Activated naive CD4-positive, alpha-beta T cell treated with anti-CD3 and anti-CD28 coated beads for 36 hours (primary cell): ENCODE data around the gene ORMDL2. TPM values are rescaled to one million over a fixed set of nuclear protein-coding genes. Genes with fewer than 3 reads are reported as not detected.

Source experiments
- CTCF ChIA-PET: fragments of 350-600 bp; sonication (Branson Sonifier 250); formaldehyde crosslinking; loops from one replicate; lab custom pipeline; 2021; ENCODE audit warnings: antibody characterized with exemption; lab: Charles Lee
- DNase-seq: peaks from one replicate; pipeline ENCODE4 v3.0.0-alpha.2; 2020
- H3K27ac Mint-ChIP-seq: one replicate; pipeline ENCODE4 v1.8.0; 2021; ENCODE audit warnings: mild to moderate bottlenecking, mixed read lengths
- H3K27me3 Mint-ChIP-seq: one replicate; pipeline ENCODE4 v1.8.0; 2021; ENCODE audit warnings: low read depth, mixed read lengths
- H3K36me3 Mint-ChIP-seq: one replicate; pipeline ENCODE4 v1.8.0; 2021; ENCODE audit warnings: low read depth, mixed read lengths
- H3K4me1 Mint-ChIP-seq: one replicate; pipeline ENCODE4 v1.8.0; 2021; ENCODE audit warnings: low read depth, mixed read lengths
- H3K4me3 Mint-ChIP-seq: one replicate; pipeline ENCODE4 v1.8.0; 2021; ENCODE audit warnings: mild to moderate bottlenecking, moderate library complexity, mixed read lengths
- H3K9me3 Mint-ChIP-seq: one replicate; pipeline ENCODE4 v1.8.0; 2021; ENCODE audit warnings: mixed read lengths
- intact Hi-C: fragments of 100-400 bp; cut with micrococcal nuclease; formaldehyde crosslinking; loops from one replicate; pipeline ENCODE4 v1.15.1; 2023
- total RNA-seq, 2 experiments: library from RNA; stranded (reverse); gene quantifications; one replicate each; pipeline ENCODE4 v1.2.3, GENCODE V29; 2021

The ORMDL2 gene
- 10 to 100 TPM; 23.8 to 26.4 TPM for total RNA-seq

DNA sequence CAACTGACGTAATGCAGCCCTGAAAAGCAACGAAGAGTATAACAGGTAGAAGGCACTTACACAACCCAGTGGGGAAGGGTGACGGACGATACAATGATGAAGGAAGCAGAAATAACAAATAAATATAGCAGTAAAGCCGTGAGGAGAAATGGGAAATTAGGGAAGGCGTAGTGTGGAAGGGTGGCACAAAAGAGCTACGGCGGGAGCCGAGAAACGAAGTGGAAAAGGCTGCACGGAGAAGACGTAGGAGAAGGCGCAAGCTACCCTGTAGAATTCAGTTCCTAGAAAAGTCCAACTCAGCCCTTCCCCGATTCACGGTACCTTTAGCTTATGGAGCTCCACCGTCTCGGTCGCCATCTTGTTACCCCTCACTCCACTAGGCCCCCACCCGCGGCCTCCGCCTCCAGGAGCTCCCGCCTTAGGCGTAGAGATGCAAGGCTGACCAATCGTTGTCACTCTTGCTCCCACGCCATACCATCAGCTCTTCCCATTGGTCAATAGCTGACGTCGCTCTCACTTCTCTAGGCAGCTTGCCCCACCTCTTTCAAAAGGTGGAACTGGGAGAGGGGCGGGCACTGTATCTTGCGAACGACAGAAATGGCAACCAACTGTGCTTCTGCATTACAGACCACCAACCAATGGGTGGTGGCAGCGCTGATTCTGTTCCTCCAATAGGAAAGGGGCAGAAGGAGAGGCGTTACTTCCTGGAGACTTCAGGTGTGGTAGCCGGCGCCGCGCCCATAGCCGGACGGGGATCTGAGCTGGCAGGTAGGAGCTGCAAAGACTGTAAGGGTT is at the start of gene ORMDL2, which contains the start of gene SARNP:
ORMDL2 (plus strand) TSS at position 697 of the 795 bp plus-strand sequence. CDS start 959 bp downstream, outside the sequence.
SARNP (minus strand) TSS at position 380 of the 795 bp plus-strand sequence; CDS start at position 357, 23 bp downstream.
- Mint-ChIP-seq H3K36me3 (peaks cover 25% of the 10 kb centered on the region), H3K4me3 (no peak within 1 kb of the TSS), H3K27ac (no peak within 1 kb of the TSS), H3K4me1 (peaks cover 43% of the 10 kb centered on the region), H3K9me3 (no peaks in the 10 kb centered on the region), H3K27me3 (no peaks in the 10 kb centered on the region)
- intact Hi-C loops: loop anchor here (1.0 to 5.0 kb wide), 13 partner anchors 12 to 835 kb away; partner anchors contain the start of genes BLOC1S1, DNAJC14, GDF11 and PA2G4
- DNase-seq: peak; percentile 99
- CTCF ChIA-PET: interaction anchor here (0.5 to 2.8 kb wide), 11 partner anchors 12 to 397 kb away, joined by 3 to 13 read pairs (median 4); partner anchors contain the start of genes DNAJC14 and ESYT1

DNA sequence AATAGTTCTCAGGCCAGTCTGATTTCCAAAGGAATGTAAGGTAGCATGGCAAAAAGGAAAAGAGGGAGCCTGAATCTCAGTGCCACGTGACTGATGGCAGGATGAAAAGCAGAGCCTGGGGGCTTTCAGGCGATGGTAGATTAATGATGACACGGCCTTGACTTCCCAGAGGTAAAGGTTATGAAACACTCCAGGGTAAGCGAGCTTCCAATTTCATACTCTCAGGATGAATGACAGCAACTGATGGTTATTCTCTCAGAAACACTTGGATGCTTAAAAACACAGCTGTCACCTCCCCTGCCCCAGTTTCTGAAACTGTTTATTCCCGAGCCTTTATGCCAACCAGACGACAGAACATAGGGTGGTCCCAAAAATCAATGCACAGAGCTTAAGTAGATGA is 46.1 kb upstream of the ORMDL2 start:
- no peak overlapping the region for H3K4me3 Mint-ChIP-seq
- intact Hi-C loops: no loop called here
- no peak overlapping the region for H3K27ac Mint-ChIP-seq
- H3K9me3 Mint-ChIP-seq: no peaks in the 10 kb centered on the region
- no peak for DNase-seq
- peaks cover 6% of the 10 kb centered on the region for H3K4me1 Mint-ChIP-seq
- CTCF ChIA-PET: interaction anchor here (0.7 to 1.7 kb wide), 4 partner anchors 15 to 269 kb away, joined by 3 to 6 read pairs (median 4); no protein-coding TSS in a partner anchor
- no peaks in the 10 kb centered on the region for H3K27me3 Mint-ChIP-seq
- peaks cover 23% of the 10 kb centered on the region for H3K36me3 Mint-ChIP-seq

DNA sequence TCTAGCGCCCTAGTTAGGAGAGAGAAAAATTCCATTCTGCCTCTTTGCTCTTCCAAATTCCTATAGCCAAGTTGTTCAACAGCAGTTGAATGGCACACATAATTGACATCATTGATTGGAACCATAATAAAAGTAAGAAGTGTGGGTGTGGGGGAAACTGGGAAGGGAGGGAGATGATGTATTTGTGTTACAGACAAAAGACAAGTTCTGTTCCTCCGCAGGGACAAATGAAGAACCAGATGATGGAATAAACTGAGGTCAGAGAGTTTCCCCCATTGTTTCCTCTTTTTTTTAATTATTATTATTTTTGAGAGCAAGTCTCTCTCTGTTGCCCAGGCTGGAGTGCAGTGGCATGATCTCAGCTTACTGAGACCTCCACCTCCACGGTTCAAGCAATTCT is 40.0 kb upstream of the ORMDL2 start:
- Mint-ChIP-seq H3K4me1 (no peaks in the 10 kb centered on the region), H3K4me3 (no peak overlapping the region), H3K27me3 (no peaks in the 10 kb centered on the region), H3K27ac (no peak overlapping the region), H3K9me3 (no peaks in the 10 kb centered on the region), H3K36me3 (peaks cover 21% of the 10 kb centered on the region)
- no peak for DNase-seq
- CTCF ChIA-PET: interaction anchor here (0.6 to 0.7 kb wide), 2 partner anchors 39 to 307 kb away, joined by 3 read pairs; no protein-coding TSS in a partner anchor
- intact Hi-C loops: no loop called here

GRCh38 chr12:55780685-55781084 is 37.2 kb upstream of the ORMDL2 start:
- Mint-ChIP-seq H3K27ac (peak overlapping the region; percentile 41), H3K27me3 (no peaks in the 10 kb centered on the region), H3K9me3 (no peaks in the 10 kb centered on the region), H3K4me3 (no peak overlapping the region), H3K36me3 (peaks cover 24% of the 10 kb centered on the region), H3K4me1 (no peaks in the 10 kb centered on the region)
- DNase-seq: no peak
- CTCF ChIA-PET: interaction anchor here (1.4 kb wide), 1 partner anchor 42 kb away, joined by 4 read pairs; no protein-coding TSS in a partner anchor
- intact Hi-C loops: no loop called here

DNA sequence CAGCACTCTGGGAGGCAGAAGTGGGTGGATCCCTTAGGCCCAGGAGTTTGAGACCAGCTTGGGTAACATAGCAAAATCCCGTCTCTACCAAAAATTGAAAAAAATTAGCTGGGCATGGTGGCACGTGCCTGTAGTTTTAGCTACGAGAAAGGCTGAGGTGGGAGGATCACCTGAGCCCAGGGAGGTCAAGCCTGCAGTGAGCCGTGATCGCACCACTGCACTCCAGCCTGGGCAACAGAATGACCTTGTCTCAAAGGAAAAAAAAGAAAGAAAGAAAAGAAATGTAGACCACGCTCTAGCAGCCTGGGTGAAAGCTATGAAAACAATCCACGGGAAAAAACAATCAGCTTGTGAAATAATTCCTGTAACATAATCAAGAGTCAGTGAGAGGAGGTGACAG is 29.3 kb upstream of the ORMDL2 start:
- H3K9me3 Mint-ChIP-seq: no peaks in the 10 kb centered on the region
- intact Hi-C loops: no loop called here
- H3K4me1 Mint-ChIP-seq: no peaks in the 10 kb centered on the region
- no peak overlapping the region for H3K4me3 Mint-ChIP-seq
- CTCF ChIA-PET: interaction anchor here (0.9 to 1.5 kb wide), 2 partner anchors 51 to 152 kb away, joined by 3 to 4 read pairs; no protein-coding TSS in a partner anchor
- H3K27me3 Mint-ChIP-seq: no peaks in the 10 kb centered on the region
- H3K27ac Mint-ChIP-seq: no peak overlapping the region
- H3K36me3 Mint-ChIP-seq: peaks cover 33% of the 10 kb centered on the region
- no peak for DNase-seq

- DNase-seq: no peak
- Mint-ChIP-seq H3K27me3 (no peaks in the 10 kb centered on the region), H3K9me3 (no peaks in the 10 kb centered on the region), H3K4me1 (no peaks in the 10 kb centered on the region), H3K27ac (no peak overlapping the region), H3K36me3 (peaks cover 36% of the 10 kb centered on the region), H3K4me3 (no peak overlapping the region)
- intact Hi-C loops: no loop called here
- CTCF ChIA-PET: interaction anchor here (0.9 kb wide), 1 partner anchor 51 kb away, joined by 4 read pairs; no protein-coding TSS in a partner anchor
Observed at GRCh38 chr12:55789171-55789570, 28.7 kb upstream of the ORMDL2 start.

GRCh38 chr12:55789893-55790292 is 27.9 kb upstream of the ORMDL2 start:
- CTCF ChIA-PET: interaction anchor here (1.4 kb wide), 1 partner anchor 52 kb away, joined by 3 read pairs; no protein-coding TSS in a partner anchor

GRCh38 chr12:55795950-55796349 is 21.9 kb upstream of the ORMDL2 start:
- no peaks in the 10 kb centered on the region for H3K9me3 Mint-ChIP-seq
- DNase-seq: no peak
- H3K36me3 Mint-ChIP-seq: peaks cover 36% of the 10 kb centered on the region
- no peak overlapping the region for H3K4me3 Mint-ChIP-seq
- intact Hi-C loops: no loop called here
- peak overlapping the region; percentile 59 for H3K27ac Mint-ChIP-seq
- no peaks in the 10 kb centered on the region for H3K27me3 Mint-ChIP-seq
- peaks cover 3% of the 10 kb centered on the region for H3K4me1 Mint-ChIP-seq
- CTCF ChIA-PET: interaction anchor here (0.6 to 5.4 kb wide), 11 partner anchors 14 to 282 kb away, joined by 3 to 36 read pairs (median 5); partner anchors contain the start of genes ORMDL2 and SARNP

More at GRCh38 chr12:55789893-55790292, 27.9 kb upstream of the ORMDL2 start:
- no peak for DNase-seq
- Mint-ChIP-seq H3K4me1 (no peaks in the 10 kb centered on the region), H3K4me3 (no peak overlapping the region), H3K36me3 (peaks cover 40% of the 10 kb centered on the region), H3K9me3 (no peaks in the 10 kb centered on the region), H3K27me3 (no peaks in the 10 kb centered on the region), H3K27ac (no peak overlapping the region)
- intact Hi-C loops: no loop called here

DNA sequence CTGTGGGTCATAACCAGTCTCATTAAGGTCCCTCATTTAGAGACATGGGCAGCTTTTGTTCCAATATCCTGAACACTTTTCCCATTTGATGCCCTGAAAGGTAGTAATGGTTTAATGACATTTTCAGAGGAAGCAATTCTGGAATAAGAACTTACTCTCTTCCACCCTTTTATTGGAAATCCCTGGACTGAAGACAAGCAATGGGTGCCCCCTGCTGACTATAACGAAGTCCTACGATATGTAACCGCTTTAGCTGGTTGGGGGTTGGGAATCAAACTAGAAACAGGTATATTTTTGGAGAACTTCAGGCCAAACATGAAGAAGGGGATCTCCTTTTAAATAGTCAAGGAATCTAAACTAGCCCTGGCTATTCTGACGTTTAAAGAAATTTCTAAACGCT is 20.8 kb upstream of the ORMDL2 start:
- H3K27ac Mint-ChIP-seq: no peak overlapping the region
- H3K4me3 Mint-ChIP-seq: no peak overlapping the region
- CTCF ChIA-PET: interaction anchor here (0.6 to 5.4 kb wide), 9 partner anchors 23 to 66 kb away, joined by 3 to 36 read pairs (median 4); no protein-coding TSS in a partner anchor
- no peaks in the 10 kb centered on the region for H3K27me3 Mint-ChIP-seq
- peaks cover 3% of the 10 kb centered on the region for H3K4me1 Mint-ChIP-seq
- no peak for DNase-seq
- peaks cover 35% of the 10 kb centered on the region for H3K36me3 Mint-ChIP-seq
- no peaks in the 10 kb centered on the region for H3K9me3 Mint-ChIP-seq
- intact Hi-C loops: loop anchor here (1.0 kb wide), 1 partner anchor 54 kb away; the partner anchor contains the start of gene GDF11

DNA sequence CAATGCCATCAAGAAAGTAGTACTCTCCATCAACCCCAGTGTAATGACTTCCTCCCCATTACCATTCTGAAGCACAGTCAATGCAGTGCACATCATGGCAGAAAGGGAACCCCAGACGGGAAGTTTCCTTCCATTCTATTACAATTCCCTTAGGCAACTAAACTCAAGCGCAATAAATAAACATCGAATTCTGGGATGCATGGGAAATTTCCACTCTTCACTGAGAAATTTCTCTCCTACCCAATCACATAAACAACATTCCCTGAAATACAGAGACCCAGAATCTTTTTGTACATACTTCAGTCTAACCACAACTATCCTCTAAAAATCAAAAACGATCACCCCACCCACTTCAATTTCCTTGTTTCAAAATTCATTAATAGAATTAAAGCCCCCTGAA is 20.3 kb upstream of the ORMDL2 start:
- H3K36me3 Mint-ChIP-seq: peaks cover 34% of the 10 kb centered on the region
- H3K27ac Mint-ChIP-seq: peak overlapping the region; percentile 30
- DNase-seq: no peak
- intact Hi-C loops: loop anchor here (1.0 kb wide), 1 partner anchor 54 kb away; the partner anchor contains the start of gene GDF11
- no peaks in the 10 kb centered on the region for H3K9me3 Mint-ChIP-seq
- peaks cover 3% of the 10 kb centered on the region for H3K4me1 Mint-ChIP-seq
- H3K27me3 Mint-ChIP-seq: no peaks in the 10 kb centered on the region
- CTCF ChIA-PET: interaction anchor here (1.6 to 5.4 kb wide), 4 partner anchors 25 to 59 kb away, joined by 3 to 36 read pairs (median 6); no protein-coding TSS in a partner anchor
- H3K4me3 Mint-ChIP-seq: no peak overlapping the region

DNA sequence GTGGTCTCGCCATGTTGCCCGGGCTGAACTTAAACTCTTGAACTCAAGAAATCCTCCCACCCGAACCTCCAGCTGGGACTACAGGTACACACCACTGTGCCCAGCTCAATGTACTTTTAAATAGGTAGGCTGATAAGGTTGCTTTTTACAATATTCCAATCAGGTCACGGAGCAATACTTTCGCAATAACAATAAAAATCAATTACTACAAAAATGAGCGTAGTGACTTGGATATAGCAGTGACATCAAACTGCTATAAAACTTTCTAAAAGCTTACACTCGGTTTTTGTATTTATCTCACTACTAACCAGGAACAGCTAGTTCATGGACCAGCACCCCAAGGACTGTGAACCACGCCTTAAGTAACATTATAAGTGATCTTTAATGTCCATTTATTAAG is 10.9 kb upstream of the ORMDL2 start:
- intact Hi-C loops: no loop called here
- Mint-ChIP-seq H3K27ac (no peak overlapping the region), H3K4me1 (peaks cover 30% of the 10 kb centered on the region), H3K36me3 (peaks cover 25% of the 10 kb centered on the region), H3K27me3 (no peaks in the 10 kb centered on the region), H3K9me3 (no peaks in the 10 kb centered on the region), H3K4me3 (no peak overlapping the region)
- CTCF ChIA-PET: interaction anchor here (0.6 kb wide), 1 partner anchor 19 kb away, joined by 4 read pairs; no protein-coding TSS in a partner anchor
- no peak for DNase-seq

DNA sequence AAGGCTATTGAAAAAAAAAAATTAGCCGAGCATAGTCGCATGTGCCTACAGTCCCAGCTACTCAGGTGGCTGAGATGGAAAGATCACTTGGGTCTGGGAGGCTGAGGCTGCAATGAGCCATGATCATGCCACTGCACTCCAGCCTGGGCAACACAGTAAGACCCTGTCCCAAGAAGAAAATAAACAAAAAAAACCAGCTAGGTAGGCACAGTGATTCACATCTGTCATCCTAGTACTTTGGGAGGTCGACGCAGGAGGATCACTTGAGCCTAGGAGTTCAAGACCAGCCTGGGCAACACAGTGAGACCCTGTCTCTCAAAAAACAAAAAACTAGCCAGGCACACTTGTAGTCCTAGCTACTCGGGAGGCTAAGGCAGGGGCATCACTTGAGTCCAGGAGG is 8.6 kb upstream of the ORMDL2 start:
- Mint-ChIP-seq H3K9me3 (no peaks in the 10 kb centered on the region), H3K27ac (no peak overlapping the region), H3K4me3 (no peak overlapping the region), H3K4me1 (peaks cover 39% of the 10 kb centered on the region), H3K36me3 (peaks cover 26% of the 10 kb centered on the region), H3K27me3 (no peaks in the 10 kb centered on the region)
- no peak for DNase-seq
- CTCF ChIA-PET: interaction anchor here (0.8 to 2.1 kb wide), 4 partner anchors 11 to 71 kb away, joined by 3 to 8 read pairs (median 4); no protein-coding TSS in a partner anchor
- intact Hi-C loops: no loop called here
